DLD1 (cell line): Measurements from ENCODE around the gene CPAMD8.

Source experiments
- in situ Hi-C: cut with HindIII; loops from 2 replicates; pipeline ENCODE4 v1.10.0; 2017; ENCODE audit warnings: low sequenced_read_pairs

CPAMD8 gene

GRCh38 chr19:16851031-16851712, 175.4 kb downstream of the CPAMD8 start:
- in situ Hi-C loops: no loop called here

DNA sequence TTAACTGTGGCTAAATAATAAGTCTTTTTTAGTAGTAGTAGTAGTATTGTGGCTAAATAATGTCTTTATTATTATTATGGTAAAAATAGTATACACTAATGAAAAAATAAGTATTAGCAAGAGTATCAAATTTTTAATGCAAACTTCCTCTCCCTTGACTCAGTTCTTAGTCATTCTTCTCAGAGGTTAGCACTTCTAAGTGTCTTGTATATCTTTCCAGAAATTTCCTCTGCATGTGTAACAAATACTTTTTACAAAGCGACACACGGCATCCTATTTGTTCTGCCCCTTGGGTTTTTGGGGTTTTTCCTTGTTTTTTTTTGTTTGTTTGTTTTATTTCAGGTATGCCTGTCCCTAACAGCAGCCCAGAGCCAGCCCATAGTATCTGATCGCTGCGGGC, 176.5 kb downstream of the CPAMD8 start:
- in situ Hi-C loops: no loop called here

DNA sequence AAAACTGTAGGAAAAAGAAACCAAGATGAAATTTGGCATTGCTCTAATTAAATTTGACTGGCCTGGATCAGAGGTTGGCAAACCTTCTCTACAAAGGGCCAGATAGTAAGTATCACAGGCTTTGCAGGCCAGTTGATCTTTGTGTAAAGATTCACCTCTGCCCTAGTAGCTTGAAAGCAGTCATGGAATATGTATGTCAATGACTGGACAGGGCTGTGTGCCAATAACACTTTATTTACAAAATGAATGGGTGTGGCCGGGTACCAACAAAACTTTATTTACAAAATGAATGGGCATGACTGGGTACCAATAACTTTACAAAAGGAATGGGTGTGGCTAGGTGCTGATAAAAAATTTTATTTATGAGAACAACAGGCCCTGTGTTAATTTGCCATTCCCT, 177.4 kb downstream of the CPAMD8 start:
- in situ Hi-C loops: no loop called here

DNA sequence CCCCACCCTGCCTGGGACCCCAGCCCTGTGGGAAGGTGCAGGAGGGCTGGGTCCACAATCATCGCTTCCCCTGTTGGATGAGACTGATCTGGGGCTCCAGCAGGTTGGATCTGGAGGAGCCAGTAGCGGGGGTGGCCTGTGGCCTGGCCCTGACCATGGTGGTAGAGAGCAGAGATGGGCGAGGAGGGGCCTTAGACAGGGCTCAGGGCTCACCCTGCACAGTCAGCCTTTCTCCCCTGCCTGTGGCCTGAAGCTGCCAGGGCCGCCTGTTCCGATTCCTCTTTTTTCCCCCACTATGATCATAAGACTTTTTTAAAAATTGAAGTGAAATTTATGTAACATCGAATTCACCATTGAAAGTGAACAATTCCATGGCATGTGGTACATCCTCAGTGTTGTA, 179.2 kb downstream of the CPAMD8 start:
- in situ Hi-C loops: no loop called here

DNA sequence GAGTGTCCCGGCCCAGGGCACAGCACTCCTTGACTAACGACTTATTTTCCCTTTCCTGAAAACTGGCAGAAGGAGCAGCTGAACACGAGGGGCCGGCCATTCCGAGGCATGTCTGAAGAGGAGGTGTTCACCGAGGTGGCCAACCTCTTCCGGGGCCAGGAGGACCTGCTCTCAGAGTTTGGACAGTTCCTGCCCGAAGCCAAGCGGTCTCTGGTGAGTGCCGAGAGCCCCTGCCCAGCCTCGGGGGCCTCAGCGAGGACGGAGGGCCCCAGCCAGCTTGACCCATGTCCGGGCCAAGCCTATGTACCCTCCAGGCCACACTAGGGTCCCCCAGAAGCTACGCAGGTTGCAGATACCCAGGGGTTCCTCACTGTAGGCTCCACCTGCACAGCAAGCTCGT, 179.7 kb downstream of the CPAMD8 start:
- in situ Hi-C loops: no loop called here
